Activated CD8-positive, alpha-beta memory T cell treated with anti-CD3 and anti-CD28 coated beads for 24 hours (primary cell): ENCODE data around the gene MPRIP.
"Not testable (repeated sequence)": the region's sequence is repeated elsewhere in the genome, so short reads cannot be mapped to it uniquely, and the experiment has no call there.

Source experiments
- DNase-seq: peaks from one replicate; pipeline ENCODE4 v3.0.0-alpha.2; 2020

Gene MPRIP

GRCh38 chr17:17011043-17011907 is 31.0 kb upstream of the MPRIP start:
- DNase-seq, result not testable (repeated sequence)

GRCh38 chr17:17013828-17014747 is 28.2 kb upstream of the MPRIP start:
- DNase-seq, result not testable (repeated sequence)

- not testable (repeated sequence) for DNase-seq
Measured at GRCh38 chr17:17014748-17015124, 27.5 kb upstream of the MPRIP start.

- DNase-seq, result no peak
Measured at GRCh38 chr17:17015230-17015629, 27.0 kb upstream of the MPRIP start.

- DNase-seq, result not testable (repeated sequence)
Measured at GRCh38 chr17:17016199-17017197, 25.8 kb upstream of the MPRIP start.

- DNase-seq, result no peak
Measured at GRCh38 chr17:17017343-17018014, 24.8 kb upstream of the MPRIP start.

- DNase-seq, result no peak
Measured at GRCh38 chr17:17018021-17018441, 24.2 kb upstream of the MPRIP start.

- DNase-seq, result no peak
Measured at GRCh38 chr17:17018612-17019429, 23.4 kb upstream of the MPRIP start.

- DNase-seq, result no peak
Measured at GRCh38 chr17:17019430-17019762, 22.9 kb upstream of the MPRIP start.

- DNase-seq, result no peak
Measured at GRCh38 chr17:17019891-17020456, 22.3 kb upstream of the MPRIP start.

GRCh38 chr17:17020821-17021193 is 21.4 kb upstream of the MPRIP start:
- DNase-seq, result no peak

GRCh38 chr17:17021194-17021863 is 20.9 kb upstream of the MPRIP start:
- no peak for DNase-seq

GRCh38 chr17:17022011-17022410 is 20.2 kb upstream of the MPRIP start:
- DNase-seq, result no peak

GRCh38 chr17:17022456-17022855 is 19.8 kb upstream of the MPRIP start:
- no peak for DNase-seq

GRCh38 chr17:17024778-17025300 is 17.4 kb upstream of the MPRIP start:
- no peak for DNase-seq

GRCh38 chr17:17025621-17026020 is 16.6 kb upstream of the MPRIP start:
- DNase-seq, result no peak

GRCh38 chr17:17026163-17026562 is 16.1 kb upstream of the MPRIP start:
- no peak for DNase-seq

GRCh38 chr17:17027442-17028058 is 14.7 kb upstream of the MPRIP start:
- DNase-seq, result no peak
